ENCODE data around the gene SOX3.

SOX3 gene

GRCh38 chrX:140504371-140505324, at the start of gene SOX3:
Gene SOX3, minus strand, starts transcription at chrX:140505069. Its CDS starts 9 bp downstream, at chrX:140505060.
- no peak for TF ChIP-seq TAF1 (IDR thresholded peaks at IDR 0.05; ENCODE audit: low read depth)
- no peak for TF ChIP-seq TCF12 (IDR thresholded peaks at IDR 0.05; ENCODE audit: low read depth)
- TF ChIP-seq EP300 (IDR thresholded peaks at IDR 0.05; ENCODE audit: borderline replicate concordance), result no peak
- no peak for TF ChIP-seq MAX (IDR thresholded peaks at IDR 0.05)
- no peak for TF ChIP-seq FOXM1 (IDR thresholded peaks at IDR 0.05; ENCODE audit: borderline replicate concordance, low read depth)
- no peak for TF ChIP-seq CREB1 (IDR thresholded peaks at IDR 0.05; ENCODE audit: low read depth)
- no peak for TF ChIP-seq REST (IDR thresholded peaks at IDR 0.05; ENCODE audit: low read depth)

GRCh38 chrX:140548985-140549384, 44.1 kb upstream of the SOX3 start:
- no peak for TF ChIP-seq RAD21 (IDR thresholded peaks at IDR 0.05; ENCODE audit: low read depth)
- no peak for TF ChIP-seq EGR1 (IDR thresholded peaks at IDR 0.05)
- TF ChIP-seq MAX (IDR thresholded peaks at IDR 0.05), result no peak
- no peak for TF ChIP-seq YY1 (IDR thresholded peaks at IDR 0.05; ENCODE audit: low read depth)
- TF ChIP-seq EP300 (IDR thresholded peaks at IDR 0.05; ENCODE audit: borderline replicate concordance), result no peak
- no peak for TF ChIP-seq CEBPB (IDR thresholded peaks at IDR 0.05)
- no peak for TF ChIP-seq ZBTB7A (IDR thresholded peaks at IDR 0.05; ENCODE audit: low read depth)
- TF ChIP-seq TEAD4 (IDR thresholded peaks at IDR 0.05), result no peak
- TF ChIP-seq CREB1 (IDR thresholded peaks at IDR 0.05; ENCODE audit: low read depth), result no peak
- TF ChIP-seq NFIC (IDR thresholded peaks at IDR 0.05), result no peak
- TF ChIP-seq REST (IDR thresholded peaks at IDR 0.05; ENCODE audit: low read depth), result no peak
- TF ChIP-seq USF1 (IDR thresholded peaks at IDR 0.05), result no peak
- no peak for TF ChIP-seq TAF1 (IDR thresholded peaks at IDR 0.05; ENCODE audit: low read depth)
- no peak for TF ChIP-seq FOXM1 (IDR thresholded peaks at IDR 0.05; ENCODE audit: borderline replicate concordance, low read depth)
- TF ChIP-seq TCF12 (IDR thresholded peaks at IDR 0.05; ENCODE audit: low read depth), result no peak

- TF ChIP-seq TAF1 (IDR thresholded peaks at IDR 0.05; ENCODE audit: low read depth) (no peak), CREB1 (IDR thresholded peaks at IDR 0.05; ENCODE audit: low read depth) (no peak), EP300 (IDR thresholded peaks at IDR 0.05; ENCODE audit: borderline replicate concordance) (no peak), EGR1 (IDR thresholded peaks at IDR 0.05) (no peak), TCF12 (IDR thresholded peaks at IDR 0.05; ENCODE audit: low read depth) (no peak), USF1 (IDR thresholded peaks at IDR 0.05) (no peak), ZBTB7A (IDR thresholded peaks at IDR 0.05; ENCODE audit: low read depth) (no peak), CEBPB (IDR thresholded peaks at IDR 0.05) (no peak), NFIC (IDR thresholded peaks at IDR 0.05) (no peak), RAD21 (IDR thresholded peaks at IDR 0.05; ENCODE audit: low read depth) (no peak), MAX (IDR thresholded peaks at IDR 0.05) (no peak), FOXM1 (IDR thresholded peaks at IDR 0.05; ENCODE audit: borderline replicate concordance, low read depth) (no peak)
Measured at GRCh38 chrX:140526171-140526570, 21.3 kb upstream of the SOX3 start.

GRCh38 chrX:140525448-140525847, 20.6 kb upstream of the SOX3 start:
- TF ChIP-seq ZBTB7A (IDR thresholded peaks at IDR 0.05; ENCODE audit: low read depth), result no peak
- TF ChIP-seq TCF12 (IDR thresholded peaks at IDR 0.05; ENCODE audit: low read depth), result no peak
- TF ChIP-seq CEBPB (IDR thresholded peaks at IDR 0.05), result no peak
- TF ChIP-seq TEAD4 (IDR thresholded peaks at IDR 0.05), result no peak

- TF ChIP-seq EP300 (IDR thresholded peaks at IDR 0.05; ENCODE audit: borderline replicate concordance), result no peak
- TF ChIP-seq FOXM1 (IDR thresholded peaks at IDR 0.05; ENCODE audit: borderline replicate concordance, low read depth), result no peak
- no peak for TF ChIP-seq MAX (IDR thresholded peaks at IDR 0.05)
- no peak for TF ChIP-seq RAD21 (IDR thresholded peaks at IDR 0.05; ENCODE audit: low read depth)
- no peak for TF ChIP-seq YY1 (IDR thresholded peaks at IDR 0.05; ENCODE audit: low read depth)
- no peak for TF ChIP-seq USF1 (IDR thresholded peaks at IDR 0.05)
- TF ChIP-seq EGR1 (IDR thresholded peaks at IDR 0.05), result no peak
- TF ChIP-seq NFIC (IDR thresholded peaks at IDR 0.05), result no peak
- no peak for TF ChIP-seq TCF12 (IDR thresholded peaks at IDR 0.05; ENCODE audit: low read depth)
- TF ChIP-seq REST (IDR thresholded peaks at IDR 0.05; ENCODE audit: low read depth), result no peak
- no peak for TF ChIP-seq ZBTB7A (IDR thresholded peaks at IDR 0.05; ENCODE audit: low read depth)
- no peak for TF ChIP-seq CREB1 (IDR thresholded peaks at IDR 0.05; ENCODE audit: low read depth)
- no peak for TF ChIP-seq TAF1 (IDR thresholded peaks at IDR 0.05; ENCODE audit: low read depth)
- no peak for TF ChIP-seq TEAD4 (IDR thresholded peaks at IDR 0.05)
- TF ChIP-seq CEBPB (IDR thresholded peaks at IDR 0.05), result no peak
Measured at GRCh38 chrX:140524556-140524955, 19.7 kb upstream of the SOX3 start.
